SK-MEL-5 (cell line): ENCODE measurements around the gene DNAAF9. TPM values are rescaled to one million over a fixed set of nuclear protein-coding genes. Genes with fewer than 3 reads are reported as not detected.
A peak's percentile ranks its signal among the peaks of the same experiment; 100 is the strongest.
"Not testable (repeated sequence)": the region's sequence is repeated elsewhere in the genome, so short reads cannot be mapped to it uniquely, and the experiment has no call there.

Experiments
- DNase-seq: peaks from one replicate; pipeline ENCODE4 v3.0.0-alpha.2; 2016; ENCODE audit warnings: low read depth, low spot score
- in situ Hi-C: cut with HindIII; loops from 2 replicates; pipeline ENCODE4 v1.10.0; 2016; ENCODE audit warnings: low sequenced_read_pairs, high pct_unique_total_duplicates, low pct_unique_long_range_greater_than_20kb
- total RNA-seq: library from RNA; depleted of rRNA; stranded (reverse); fragments of >200 nt; shearing (Covaris generic); gene quantifications from 2 replicates; pipeline ENCODE4 v1.2.3, GENCODE V29; 2014

Gene DNAAF9
- total RNA-seq, 1 experiment from 2014 or later, result 7.5 TPM

GRCh38 chr20:3418161-3418560, 10.7 kb upstream of the DNAAF9 start:
- in situ Hi-C loops, result not testable (repeated sequence)

GRCh38 chr20:3414122-3414521, 6.7 kb upstream of the DNAAF9 start:
- in situ Hi-C loops, result no loop called here
- no peak for DNase-seq

More at GRCh38 chr20:3418161-3418560, 10.7 kb upstream of the DNAAF9 start:
- not testable (repeated sequence) for DNase-seq

- no peak for DNase-seq
- in situ Hi-C loops, result no loop called here
These were observed 6.0 kb upstream of the DNAAF9 start for GRCh38 chr20:3413393-3413889.

GRCh38 chr20:3412600-3413392, 5.3 kb upstream of the DNAAF9 start:
- in situ Hi-C loops, result no loop called here
- DNase-seq, result no peak

GRCh38 chr20:3410464-3410863, 3.0 kb upstream of the DNAAF9 start:
- in situ Hi-C loops, result no loop called here

GRCh38 chr20:3409417-3409816, 1.9 kb upstream of the DNAAF9 start:
- DNase-seq, result no peak
- in situ Hi-C loops, result no loop called here

More at GRCh38 chr20:3410464-3410863, 3.0 kb upstream of the DNAAF9 start:
- DNase-seq, result no peak

GRCh38 chr20:3407771-3408637, 535 bp upstream of the DNAAF9 start:
- DNase-seq, result peak; percentile 83
- in situ Hi-C loops, result no loop called here

- in situ Hi-C loops, result no loop called here
- DNase-seq, result peak; percentile 5
These were observed 909 bp downstream of the DNAAF9 start for GRCh38 chr20:3406481-3407039.

GRCh38 chr20:3405696-3406358, 1.6 kb downstream of the DNAAF9 start:
- in situ Hi-C loops, result no loop called here
- no peak for DNase-seq

GRCh38 chr20:3405139-3405538, 2.3 kb downstream of the DNAAF9 start:
- in situ Hi-C loops, result no loop called here

GRCh38 chr20:3404402-3404801, 3.1 kb downstream of the DNAAF9 start:
- in situ Hi-C loops, result no loop called here
- no peak for DNase-seq

More at GRCh38 chr20:3405139-3405538, 2.3 kb downstream of the DNAAF9 start:
- DNase-seq, result no peak

- in situ Hi-C loops, result no loop called here
These were observed 3.7 kb downstream of the DNAAF9 start for GRCh38 chr20:3403741-3404140.

GRCh38 chr20:3402453-3402852, 5.0 kb downstream of the DNAAF9 start:
- in situ Hi-C loops, result no loop called here
- DNase-seq, result no peak

More at GRCh38 chr20:3403741-3404140, 3.7 kb downstream of the DNAAF9 start:
- no peak for DNase-seq

- DNase-seq, result no peak
These were observed 7.0 kb downstream of the DNAAF9 start for GRCh38 chr20:3400260-3401155.

GRCh38 chr20:3398681-3399252, 8.7 kb downstream of the DNAAF9 start:
- in situ Hi-C loops, result no loop called here
- DNase-seq, result no peak

More at GRCh38 chr20:3400260-3401155, 7.0 kb downstream of the DNAAF9 start:
- in situ Hi-C loops, result no loop called here

GRCh38 chr20:3396492-3396891, 11.0 kb downstream of the DNAAF9 start:
- in situ Hi-C loops, result no loop called here
- no peak for DNase-seq
